Lung (tissue), 12 donors: ENCODE data around the gene HERPUD2. TPM values are rescaled to one million over a fixed set of nuclear protein-coding genes. Genes with fewer than 3 reads are reported as not detected.

Experiments
- ATAC-seq: fragments of 200-7000 bp; cut with Tn5 transposase; one replicate; pipeline ENCODE4 v1.9.1; 2020; ENCODE audit warnings: moderate number of reproducible peaks; ENCODE audit not compliant: insufficient read depth, low FRiP score
- DNase-seq, 3 donors: peaks; one replicate each; pipeline ENCODE4 v3.0.0-alpha.2; 2013 to 2017
- H3K27ac ChIP-seq, 2 donors: one replicate each; pipeline ENCODE4 v1.5.1; 2013; ENCODE audit warnings: mild to moderate bottlenecking in 2 of 2, moderate library complexity in 2 of 2, control low read depth in 1 of 2, inconsistent platforms in 1 of 2, low read depth in 1 of 2, low read length in 1 of 2
- H3K27me3 ChIP-seq, 3 donors: one replicate each; pipeline ENCODE4 v1.5.1; 2013; ENCODE audit warnings: low read length in 2 of 3; ENCODE audit not compliant: control insufficient read depth in 3 of 3, insufficient read depth in 3 of 3
- H3K36me3 ChIP-seq, 4 donors: one replicate each; pipeline ENCODE4 v1.5.1; 2013; ENCODE audit warnings: low read length in 4 of 4, mild to moderate bottlenecking in 1 of 4, moderate library complexity in 1 of 4; ENCODE audit not compliant: control insufficient read depth in 4 of 4, insufficient read depth in 4 of 4
- H3K4me1 ChIP-seq, 5 donors: one replicate each; pipeline ENCODE4 v1.5.1; 2013; ENCODE audit warnings: low read length in 5 of 5, mild to moderate bottlenecking in 2 of 5, moderate library complexity in 1 of 5; ENCODE audit not compliant: control insufficient read depth in 5 of 5, insufficient read depth in 5 of 5
- H3K4me3 ChIP-seq: one replicate; pipeline ENCODE4 v1.5.1; 2013; ENCODE audit warnings: mild to moderate bottlenecking, control low read depth, moderate library complexity
- H3K9ac ChIP-seq, 2 donors: one replicate each; pipeline ENCODE4 v1.5.1; 2013; ENCODE audit warnings: low read length in 2 of 2, control low read depth in 1 of 2; ENCODE audit not compliant: insufficient read depth in 1 of 2
- H3K9me3 ChIP-seq, 4 donors: one replicate each; pipeline ENCODE4 v1.5.1; 2013; ENCODE audit warnings: low read length in 3 of 4, mild to moderate bottlenecking in 1 of 4, moderate library complexity in 1 of 4; ENCODE audit not compliant: control insufficient read depth in 4 of 4, insufficient read depth in 3 of 4
- CTCF ChIP-seq: IDR thresholded peaks from 2 replicates; pipeline ENCODE4 v1.5.1; 2012; ENCODE audit warnings: mild to moderate bottlenecking; ENCODE audit errors: control extremely low read depth, extremely low read depth
- WGBS, 2 donors: extraction: QIAGEN DNeasy Blood & Tissue Kit; methylation state at CpG; one replicate each; pipeline ENCODE4 v1.1.7; 2013; 5-methylcytosine and 5-hydroxymethylcytosine counted together
- polyA plus RNA-seq, 2 donors: library from polyadenylated mRNA; stranded (reverse); fragments of 200-250 nt; gene quantifications; one replicate each; pipeline ENCODE4 v1.2.1, GENCODE V29; 2013
- total RNA-seq, 2 donors: library from RNA; depleted of rRNA in 1 of 2; stranded (reverse); fragments of >200 nt in 1 of 2; gene quantifications; one replicate each; pipeline ENCODE4 v1.2.1, GENCODE V29; 2014 to 2021
- donor health status: control.
- donor health status: control.
- donor health status: Bipolar disorder and iron deficiency.
- donor health status: healthy.
- donor health status: DM: yes; HTN: yes; CAD: no.

Gene HERPUD2
- total and polyA plus RNA-seq, 4 donors: 10.4 to 32.2 (median 21.8) TPM

- no peak for TF ChIP-seq CTCF
- DNase-seq (peak; percentile 26 to 70 (median 69)), ATAC-seq (peak; percentile 19)
- Histone ChIP-seq H3K4me1 (peaks cover 2 to 12% (median 9%) of the 10 kb centered on the region in 5 donors), H3K9ac (no peak overlapping the region), H3K4me3 (no peak overlapping the region), H3K36me3 (no peaks in the 10 kb centered on the region), H3K9me3 (no peaks in the 10 kb centered on the region), H3K27me3 (no peaks in the 10 kb centered on the region), H3K27ac (peak overlapping the region in 1 of 2 donors; percentile 78)
- 45 to 72% methylated on average over 5 of the region's 5 CpGs for WGBS, 2 donors
Observed at GRCh38 chr7:35716038-35716803, 21.3 kb upstream of the HERPUD2 start.

- ATAC-seq: no peak
Observed at GRCh38 chr7:35714862-35715261, 19.9 kb upstream of the HERPUD2 start.

GRCh38 chr7:35714407-35714806 lies 19.5 kb upstream of the HERPUD2 start:
- Histone ChIP-seq H3K27ac (no peak overlapping the region), H3K27me3 (no peaks in the 10 kb centered on the region), H3K9ac (no peak overlapping the region), H3K4me3 (no peak overlapping the region), H3K36me3 (no peaks in the 10 kb centered on the region), H3K9me3 (no peaks in the 10 kb centered on the region), H3K4me1 (peaks cover 2 to 12% (median 9%) of the 10 kb centered on the region in 5 donors)
- DNase-seq (no peak), ATAC-seq (no peak)
- 98 to 100% methylated on average over 1 of the region's 1 CpG for WGBS, 2 donors
- no peak for TF ChIP-seq CTCF

More at GRCh38 chr7:35714862-35715261, 19.9 kb upstream of the HERPUD2 start:
- no peak for DNase-seq
- Histone ChIP-seq H3K27ac (no peak overlapping the region), H3K4me1 (peaks cover 2 to 12% (median 9%) of the 10 kb centered on the region in 5 donors), H3K36me3 (no peaks in the 10 kb centered on the region), H3K4me3 (no peak overlapping the region), H3K9ac (no peak overlapping the region), H3K9me3 (no peaks in the 10 kb centered on the region), H3K27me3 (no peaks in the 10 kb centered on the region)
- WGBS, 2 donors: 92 to 93% methylated on average over 1 of the region's 1 CpG
- no peak for TF ChIP-seq CTCF
